GM18505 (cell line): Measurements from ENCODE around the gene CBX8.

Experiments
- ATAC-seq: cut with Tn5 transposase; IDR thresholded peaks from one replicate; pipeline ENCODE4 v1.9.1; 2021; ENCODE audit not compliant: unreplicated experiment
- POLR2A ChIP-seq: IDR thresholded peaks from 4 replicates; pipeline ENCODE4 v1.6.1; 2011; ENCODE audit warnings: borderline replicate concordance; ENCODE audit not compliant: insufficient read depth, insufficient read length; ENCODE audit errors: extremely low read depth

CBX8 gene

GRCh38 chr17:79794659-79795511, 2.0 kb downstream of the CBX8 start:
- no peak for ATAC-seq
- no peak for TF ChIP-seq POLR2A

- ATAC-seq, result no peak
- TF ChIP-seq POLR2A, result no peak
These were observed 3.0 kb downstream of the CBX8 start for GRCh38 chr17:79793924-79794304.

- no peak for ATAC-seq
- no peak for TF ChIP-seq POLR2A
These were observed 3.6 kb downstream of the CBX8 start for GRCh38 chr17:79792984-79793923.

- TF ChIP-seq POLR2A, result no peak
- no peak for ATAC-seq
These were observed 4.5 kb downstream of the CBX8 start for GRCh38 chr17:79792341-79792871.

GRCh38 chr17:79791735-79792161, 5.1 kb downstream of the CBX8 start:
- no peak for ATAC-seq
- no peak for TF ChIP-seq POLR2A

- no peak for TF ChIP-seq POLR2A
- ATAC-seq, result no peak
These were observed 5.8 kb downstream of the CBX8 start for GRCh38 chr17:79790805-79791734.

- no peak for ATAC-seq
- no peak for TF ChIP-seq POLR2A
These were observed 6.7 kb downstream of the CBX8 start for GRCh38 chr17:79789943-79790804.

GRCh38 chr17:79788989-79789942, 7.6 kb downstream of the CBX8 start:
- ATAC-seq, result no peak
- TF ChIP-seq POLR2A, result no peak

- TF ChIP-seq POLR2A, result no peak
These were observed 8.4 kb downstream of the CBX8 start for GRCh38 chr17:79788455-79788854.

GRCh38 chr17:79786930-79787643, 9.8 kb downstream of the CBX8 start:
- no peak for ATAC-seq
- no peak for TF ChIP-seq POLR2A

More at GRCh38 chr17:79788455-79788854, 8.4 kb downstream of the CBX8 start:
- ATAC-seq, result no peak
